OCI-LY1 (cell line): ENCODE data around the gene OR52K1.

Experiments
- CTCF ChIP-seq: fragments of 200-600 bp; sonication (generic), shearing (Covaris generic); IDR thresholded peaks from 2 replicates; pipeline ENCODE4 v1.5.1; 2017; ENCODE audit warnings: mild to moderate bottlenecking, antibody characterized with exemption, low read length, moderate library complexity, mixed read lengths
- EZH2 ChIP-seq: fragments of 200-600 bp; sonication (generic), shearing (Covaris generic); IDR thresholded peaks from 2 replicates; pipeline ENCODE4 v1.8.0; 2017; ENCODE audit warnings: borderline replicate concordance, mixed run types, mild to moderate bottlenecking, antibody characterized with exemption, low read length, moderate library complexity, mixed read lengths

- no peak for TF ChIP-seq EZH2
- TF ChIP-seq CTCF, result no peak
These were observed 13.5 kb downstream of the OR52K1 start for GRCh38 chr11:4495986-4496385.
